Stimulated activated naive CD8-positive, alpha-beta T cell treated with anti-CD3 and anti-CD28 coated beads, Interleukin-15, amount 100 ng/mL, for 72 hours (primary cell): ENCODE results near the gene ZNRF3.

Experiments
- ATAC-seq: fragments of 150-1000 bp; cut with Tn5 transposase; 2 replicates; pipeline ENCODE4 v1.10.0; 2021; ENCODE audit warnings: mild to moderate bottlenecking, moderate library complexity
- DNase-seq, 2 donors: peaks; one replicate each; pipeline ENCODE4 v3.0.0; 2021 to 2022
- H3K27ac Mint-ChIP-seq, 2 donors: one replicate each; pipeline ENCODE4 v1.8.0; 2022; ENCODE audit warnings: mild to moderate bottlenecking in 2 of 2, mixed read lengths in 2 of 2, moderate library complexity in 2 of 2
- H3K27me3 Mint-ChIP-seq: one replicate; pipeline ENCODE4 v1.8.0; 2022; ENCODE audit warnings: mixed read lengths
- H3K4me1 Mint-ChIP-seq: one replicate; pipeline ENCODE4 v1.8.0; 2022; ENCODE audit warnings: mild to moderate bottlenecking, mixed read lengths
- H3K4me3 Mint-ChIP-seq, 2 donors: one replicate each; pipeline ENCODE4 v1.8.0; 2022; ENCODE audit warnings: mild to moderate bottlenecking in 2 of 2, mixed read lengths in 2 of 2, moderate library complexity in 1 of 2
- H3K9me3 Mint-ChIP-seq, 2 donors: one replicate each; pipeline ENCODE4 v1.8.0; 2022; ENCODE audit warnings: mixed read lengths in 2 of 2

ZNRF3 gene

GRCh38 chr22:29083933-29084591, 200.7 kb downstream of the ZNRF3 start:
- Mint-ChIP-seq H3K4me3 (no peak overlapping the region), H3K4me1 (no peaks in the 10 kb centered on the region), H3K27ac (no peak overlapping the region), H3K27me3 (peaks cover 17% of the 10 kb centered on the region), H3K9me3 (no peaks in the 10 kb centered on the region)
- ATAC-seq (no peak), DNase-seq (no peak)

GRCh38 chr22:29087012-29087411, 203.6 kb downstream of the ZNRF3 start:
- H3K9me3 Mint-ChIP-seq = no peaks in the 10 kb centered on the region
- no peaks in the 10 kb centered on the region for H3K4me1 Mint-ChIP-seq
- no peak overlapping the region for H3K4me3 Mint-ChIP-seq
- ATAC-seq (no peak), DNase-seq (no peak)
- peaks cover 23% of the 10 kb centered on the region for H3K27me3 Mint-ChIP-seq
- no peak overlapping the region for H3K27ac Mint-ChIP-seq

GRCh38 chr22:29088809-29089208, 205.4 kb downstream of the ZNRF3 start:
- H3K4me1 Mint-ChIP-seq = no peaks in the 10 kb centered on the region
- H3K9me3 Mint-ChIP-seq = no peaks in the 10 kb centered on the region
- ATAC-seq (no peak), DNase-seq (no peak)
- H3K27ac Mint-ChIP-seq = no peak overlapping the region
- H3K4me3 Mint-ChIP-seq = no peak overlapping the region
- H3K27me3 Mint-ChIP-seq = peaks cover 31% of the 10 kb centered on the region

GRCh38 chr22:29089507-29089906, 206.1 kb downstream of the ZNRF3 start:
- ATAC-seq = no peak
- H3K27me3 Mint-ChIP-seq = peaks cover 38% of the 10 kb centered on the region
- H3K27ac Mint-ChIP-seq = no peak overlapping the region

GRCh38 chr22:29090039-29090438, 206.7 kb downstream of the ZNRF3 start:
- Mint-ChIP-seq H3K4me3 (no peak overlapping the region), H3K27me3 (peaks cover 41% of the 10 kb centered on the region), H3K4me1 (no peaks in the 10 kb centered on the region), H3K9me3 (no peaks in the 10 kb centered on the region), H3K27ac (no peak overlapping the region)
- ATAC-seq (no peak), DNase-seq (no peak)

More at GRCh38 chr22:29089507-29089906, 206.1 kb downstream of the ZNRF3 start:
- Mint-ChIP-seq H3K9me3 (no peaks in the 10 kb centered on the region), H3K4me1 (no peaks in the 10 kb centered on the region), H3K4me3 (no peak overlapping the region)
- no peak for DNase-seq

- H3K27me3 Mint-ChIP-seq = peaks cover 48% of the 10 kb centered on the region
- no peaks in the 10 kb centered on the region for H3K4me1 Mint-ChIP-seq
- no peaks in the 10 kb centered on the region for H3K9me3 Mint-ChIP-seq
- DNase-seq = no peak
- ATAC-seq = no peak
- H3K27ac Mint-ChIP-seq = no peak overlapping the region
- H3K4me3 Mint-ChIP-seq = no peak overlapping the region
Measured at GRCh38 chr22:29092243-29092642, 208.9 kb downstream of the ZNRF3 start.

- DNase-seq = no peak
- Mint-ChIP-seq H3K27ac (no peak overlapping the region), H3K4me1 (no peaks in the 10 kb centered on the region), H3K9me3 (no peaks in the 10 kb centered on the region), H3K27me3 (peaks cover 48% of the 10 kb centered on the region), H3K4me3 (no peak overlapping the region)
- no peak for ATAC-seq
Measured at GRCh38 chr22:29093030-29093429, 209.7 kb downstream of the ZNRF3 start.

- Mint-ChIP-seq H3K27ac (no peak overlapping the region), H3K4me3 (no peak overlapping the region), H3K4me1 (no peaks in the 10 kb centered on the region), H3K9me3 (no peaks in the 10 kb centered on the region), H3K27me3 (peaks cover 46% of the 10 kb centered on the region)
- ATAC-seq (no peak), DNase-seq (no peak)
Measured at GRCh38 chr22:29093501-29094300, 210.3 kb downstream of the ZNRF3 start.

- H3K4me1 Mint-ChIP-seq = no peaks in the 10 kb centered on the region
- H3K9me3 Mint-ChIP-seq = no peaks in the 10 kb centered on the region
- H3K27me3 Mint-ChIP-seq = peaks cover 31% of the 10 kb centered on the region
- H3K4me3 Mint-ChIP-seq = no peak overlapping the region
- ATAC-seq (no peak), DNase-seq (no peak)
- H3K27ac Mint-ChIP-seq = no peak overlapping the region
Measured at GRCh38 chr22:29095459-29095858, 212.1 kb downstream of the ZNRF3 start.

GRCh38 chr22:29096736-29097669, 213.6 kb downstream of the ZNRF3 start:
- H3K9me3 Mint-ChIP-seq = no peaks in the 10 kb centered on the region
- peaks cover 24% of the 10 kb centered on the region for H3K27me3 Mint-ChIP-seq
- H3K4me1 Mint-ChIP-seq = no peaks in the 10 kb centered on the region
- H3K27ac Mint-ChIP-seq = no peak overlapping the region
- no peak overlapping the region for H3K4me3 Mint-ChIP-seq
- no peak for ATAC-seq
- DNase-seq = no peak

GRCh38 chr22:29098296-29098695, 214.9 kb downstream of the ZNRF3 start:
- no peak overlapping the region for H3K27ac Mint-ChIP-seq
- H3K4me1 Mint-ChIP-seq = no peaks in the 10 kb centered on the region
- ATAC-seq = no peak
- H3K9me3 Mint-ChIP-seq = no peaks in the 10 kb centered on the region
- H3K27me3 Mint-ChIP-seq = peaks cover 22% of the 10 kb centered on the region
- H3K4me3 Mint-ChIP-seq = no peak overlapping the region
- DNase-seq = no peak

- DNase-seq (no peak), ATAC-seq (no peak)
- no peaks in the 10 kb centered on the region for H3K9me3 Mint-ChIP-seq
- H3K27me3 Mint-ChIP-seq = no peaks in the 10 kb centered on the region
- H3K27ac Mint-ChIP-seq = no peak overlapping the region
- no peaks in the 10 kb centered on the region for H3K4me1 Mint-ChIP-seq
- H3K4me3 Mint-ChIP-seq = no peak overlapping the region
Measured at GRCh38 chr22:29102300-29102699, 218.9 kb downstream of the ZNRF3 start.

GRCh38 chr22:29103121-29103520, 219.7 kb downstream of the ZNRF3 start:
- no peak overlapping the region for H3K27ac Mint-ChIP-seq
- DNase-seq = no peak
- H3K4me3 Mint-ChIP-seq = no peak overlapping the region
- H3K9me3 Mint-ChIP-seq = no peaks in the 10 kb centered on the region
- no peaks in the 10 kb centered on the region for H3K27me3 Mint-ChIP-seq
- no peak for ATAC-seq
- no peaks in the 10 kb centered on the region for H3K4me1 Mint-ChIP-seq

GRCh38 chr22:29105468-29105867, 222.1 kb downstream of the ZNRF3 start:
- Mint-ChIP-seq H3K4me3 (no peak overlapping the region), H3K27me3 (peaks cover 13% of the 10 kb centered on the region), H3K27ac (peak overlapping the region in 1 of 2 donors; percentile 57), H3K4me1 (no peaks in the 10 kb centered on the region), H3K9me3 (no peaks in the 10 kb centered on the region)
- ATAC-seq = no peak
- DNase-seq = no peak

GRCh38 chr22:29106839-29107238, 223.5 kb downstream of the ZNRF3 start:
- Mint-ChIP-seq H3K27me3 (peaks cover 18% of the 10 kb centered on the region), H3K4me3 (no peak overlapping the region), H3K4me1 (no peaks in the 10 kb centered on the region), H3K27ac (no peak overlapping the region), H3K9me3 (no peaks in the 10 kb centered on the region)
- DNase-seq (no peak), ATAC-seq (no peak)
